ENCODE results near the gene LRFN5.

- TF ChIP-seq CTCF (IDR thresholded peaks at IDR 0.05; ENCODE audit: control extremely low read depth in 1 of 3, insufficient read depth in 1 of 3, low read depth in 1 of 3, low read length in 3 of 3) (no peak), NRF1 (IDR thresholded peaks at IDR 0.05; ENCODE audit: low read depth, low read length) (no peak), GTF2F1 (IDR thresholded peaks at IDR 0.05; ENCODE audit: borderline replicate concordance, low read depth, low read length) (no peak), BACH1 (IDR thresholded peaks at IDR 0.05; ENCODE audit: low read length) (no peak), POLR2A (IDR thresholded peaks at IDR 0.05; ENCODE audit: control extremely low read depth in 1 of 2, low read depth in 2 of 2, low read length in 2 of 2) (no peak), MAFK (IDR thresholded peaks at IDR 0.05; ENCODE audit: low read depth, low read length) (no peak), CEBPB (IDR thresholded peaks at IDR 0.05; ENCODE audit: low read depth, low read length) (no peak)
- TF ChIP-seq, protein P1, sequence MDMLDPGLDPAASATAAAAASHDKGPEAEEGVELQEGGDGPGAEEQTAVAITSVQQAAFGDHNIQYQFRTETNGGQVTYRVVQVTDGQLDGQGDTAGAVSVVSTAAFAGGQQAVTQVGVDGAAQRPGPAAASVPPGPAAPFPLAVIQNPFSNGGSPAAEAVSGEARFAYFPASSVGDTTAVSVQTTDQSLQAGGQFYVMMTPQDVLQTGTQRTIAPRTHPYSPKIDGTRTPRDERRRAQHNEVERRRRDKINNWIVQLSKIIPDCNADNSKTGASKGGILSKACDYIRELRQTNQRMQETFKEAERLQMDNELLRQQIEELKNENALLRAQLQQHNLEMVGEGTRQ (IDR thresholded peaks at IDR 0.05; ENCODE audit: low read length): no peak
- TF ChIP-seq, protein P2, sequence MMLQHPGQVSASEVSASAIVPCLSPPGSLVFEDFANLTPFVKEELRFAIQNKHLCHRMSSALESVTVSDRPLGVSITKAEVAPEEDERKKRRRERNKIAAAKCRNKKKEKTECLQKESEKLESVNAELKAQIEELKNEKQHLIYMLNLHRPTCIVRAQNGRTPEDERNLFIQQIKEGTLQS (IDR thresholded peaks at IDR 0.05; ENCODE audit: insufficient read depth, low read depth, low read length): no peak
These were observed 252.7 kb downstream of the LRFN5 start for GRCh38 chr14:41859336-41859735.

All from H1 (cell line).